Measurements from ENCODE around the gene PADI6. TPM values are rescaled to one million over a fixed set of nuclear protein-coding genes. Genes with fewer than 3 reads are reported as not detected.

PADI6 gene
- total RNA-seq, 2 donors from 2014 or later: not detected

Other genes with a start within 250 kb of the PADI6 start
- gene PADI1, start 167.1 kb upstream of the PADI6 start, total RNA-seq: not detected
- gene PADI3, start 123.1 kb upstream of the PADI6 start, total RNA-seq: not detected
- gene PADI4, start 64.0 kb upstream of the PADI6 start, total RNA-seq: 1 to 10 TPM in 1 of 2 donors, under 1 TPM in 1; 0.79 to 1.9 TPM
- 100 to 1,000 TPM; 217 to 272 TPM for gene RCC2, start 67.5 kb downstream of the PADI6 start, total RNA-seq
- gene ARHGEF10L, start 167.5 kb downstream of the PADI6 start, total RNA-seq: not detected